NCI-H1436 (cell line): ENCODE measurements around the gene TMEM117.
A peak's percentile ranks its signal among the peaks of the same experiment; 100 is the strongest.
"Not testable (repeated sequence)": the region's sequence is repeated elsewhere in the genome, so short reads cannot be mapped to it uniquely, and the experiment has no call there.

Source experiments
- DNase-seq: peaks from one replicate; lab custom pipeline; 2025; lab: John Stamatoyannopoulos, UW

The TMEM117 gene

GRCh38 chr12:44299524-44299923 is 463.6 kb downstream of the TMEM117 start:
- DNase-seq = no peak

- no peak for DNase-seq
Measured at GRCh38 chr12:44307506-44308168, 471.8 kb downstream of the TMEM117 start.

- no peak for DNase-seq
Measured at GRCh38 chr12:44313188-44313587, 477.3 kb downstream of the TMEM117 start.

GRCh38 chr12:44314007-44314500 is 478.2 kb downstream of the TMEM117 start:
- DNase-seq = no peak

GRCh38 chr12:44317651-44318126 is 481.8 kb downstream of the TMEM117 start:
- peak; percentile 48 for DNase-seq

GRCh38 chr12:44331269-44331668 is 495.4 kb downstream of the TMEM117 start:
- no peak for DNase-seq

- DNase-seq = no peak
Measured at GRCh38 chr12:44334347-44334746, 498.5 kb downstream of the TMEM117 start.

GRCh38 chr12:44335030-44335429 is 499.1 kb downstream of the TMEM117 start:
- DNase-seq = no peak

GRCh38 chr12:44336577-44336976 is 500.7 kb downstream of the TMEM117 start:
- no peak for DNase-seq

- DNase-seq = no peak
Measured at GRCh38 chr12:44342371-44342770, 506.5 kb downstream of the TMEM117 start.

GRCh38 chr12:44347145-44347544 is 511.3 kb downstream of the TMEM117 start:
- DNase-seq = no peak

GRCh38 chr12:44357494-44357893 is 521.6 kb downstream of the TMEM117 start:
- DNase-seq = no peak

- peak; percentile 12 for DNase-seq
Measured at GRCh38 chr12:44358636-44359035, 522.8 kb downstream of the TMEM117 start.

GRCh38 chr12:44362947-44363346 is 527.1 kb downstream of the TMEM117 start:
- no peak for DNase-seq

GRCh38 chr12:44367136-44367535 is 531.3 kb downstream of the TMEM117 start:
- no peak for DNase-seq

GRCh38 chr12:44367916-44368315 is 532.0 kb downstream of the TMEM117 start:
- DNase-seq = no peak

- DNase-seq = no peak
Measured at GRCh38 chr12:44369998-44370397, 534.1 kb downstream of the TMEM117 start.

- no peak for DNase-seq
Measured at GRCh38 chr12:44370982-44371381, 535.1 kb downstream of the TMEM117 start.

GRCh38 chr12:44372259-44372658 is 536.4 kb downstream of the TMEM117 start:
- no peak for DNase-seq

- no peak for DNase-seq
Measured at GRCh38 chr12:44375694-44376093, 539.8 kb downstream of the TMEM117 start.

GRCh38 chr12:44377443-44378187 is 541.7 kb downstream of the TMEM117 start:
- DNase-seq = no peak

GRCh38 chr12:44379113-44379512 is 543.2 kb downstream of the TMEM117 start:
- DNase-seq = not testable (repeated sequence)

- no peak for DNase-seq
Measured at GRCh38 chr12:44379831-44380230, 544.0 kb downstream of the TMEM117 start.
